ENCODE measurements around the gene GKN2. TPM values are rescaled to one million over a fixed set of nuclear protein-coding genes. Genes with fewer than 3 reads are reported as not detected.

The GKN2 gene
- total RNA-seq, 1 experiment from 2014 or later, result not detected

GRCh38 chr2:68916226-68916625 lies 36.5 kb downstream of the GKN2 start:
- H3K27me3 ChIP-seq (ENCODE audit: insufficient read depth, low read length), result no peaks in the 10 kb centered on the region
- Mint-ChIP-seq H3K27me3 (ENCODE audit: low read depth) (no peaks in the 10 kb centered on the region), H3K9me3 (no peaks in the 10 kb centered on the region), H3K27ac (no peak overlapping the region), H3K36me3 (ENCODE audit: insufficient read depth in 1 of 3, low read depth in 3 of 3) (no peaks in the 10 kb centered on the region), H3K4me3 (no peak overlapping the region), H3K4me1 (no peaks in the 10 kb centered on the region; a peak in 2 of 4 replicates)
- no peaks in the 10 kb centered on the region for H3K79me2 ChIP-seq (ENCODE audit: insufficient read depth, low read length)
- H2BK20ac ChIP-seq (ENCODE audit: low read depth, low read length, poor library complexity, severe bottlenecking), result no peak overlapping the region
- no peak overlapping the region for H2BK12ac ChIP-seq (ENCODE audit: insufficient read length, low read depth, low read length)
- H3K4me2 ChIP-seq (ENCODE audit: insufficient read depth, insufficient read length, low read length), result no peak overlapping the region
- H4K5ac ChIP-seq (ENCODE audit: insufficient read length, low read depth, low read length), result no peak overlapping the region
- TF ChIP-seq CTCF (conservative IDR thresholded peaks at IDR 0.05), result no peak
- H2BK120ac ChIP-seq (ENCODE audit: low read depth, low read length, poor library complexity, severe bottlenecking), result no peak overlapping the region
- H2AFZ ChIP-seq (ENCODE audit: low read length), result no peak overlapping the region
- H2AK5ac ChIP-seq (ENCODE audit: insufficient read length, low read length), result no peak overlapping the region
- H4K91ac ChIP-seq (ENCODE audit: insufficient read length, low read depth, low read length), result no peak overlapping the region
- no peak overlapping the region for H3K23ac ChIP-seq (ENCODE audit: insufficient read length, low read depth, low read length)
- no peak overlapping the region for H3K9ac ChIP-seq (ENCODE audit: extremely low read depth, insufficient read length, low read length)
- no peak overlapping the region for H3K56ac ChIP-seq (ENCODE audit: insufficient read length, low read depth, low read length)
- no peaks in the 10 kb centered on the region for H3K79me1 ChIP-seq (ENCODE audit: insufficient read depth, low read depth, low read length, poor library complexity, severe bottlenecking)
- no CpG with 5 or more reads among the region's 1 CpG for WGBS (ENCODE audit: extremely low coverage, insufficient read length, low lambda C conversion rate)
- H4K8ac ChIP-seq (replicated peaks; ENCODE audit: insufficient read length, low read depth, low read length), result no peak overlapping the region
- H3K18ac ChIP-seq (ENCODE audit: insufficient read length, low read depth, low read length), result no peak overlapping the region
- no peak overlapping the region for H3K27ac ChIP-seq (ENCODE audit: insufficient read length, low read depth, low read length)
- H3K14ac ChIP-seq (ENCODE audit: insufficient read depth, low read length), result no peak overlapping the region
- H3K4ac ChIP-seq (ENCODE audit: low read depth, low read length), result no peak overlapping the region
- H3K23me2 ChIP-seq (ENCODE audit: insufficient read length, low read depth, low read length, poor library complexity, severe bottlenecking), result no peaks in the 10 kb centered on the region
- H3T11ph ChIP-seq (ENCODE audit: low read length), result no peak overlapping the region
- no peak for DNase-seq
- H2BK15ac ChIP-seq (ENCODE audit: low read depth, low read length), result no peak overlapping the region
- H4K20me1 ChIP-seq (ENCODE audit: control insufficient read depth, insufficient read depth, insufficient read length), result no peaks in the 10 kb centered on the region
- peaks cover 5% of the 10 kb centered on the region for H3K4me1 ChIP-seq (ENCODE audit: insufficient read depth, low read length)
- no peaks in the 10 kb centered on the region for H3K9me3 ChIP-seq (ENCODE audit: control insufficient read depth, low read depth, low read length)
- H2BK5ac ChIP-seq (ENCODE audit: insufficient read length, low read length), result no peak overlapping the region

Measured in H9 (cell line).